ENCODE measurements around the gene NSDHL. TPM values are rescaled to one million over a fixed set of nuclear protein-coding genes. Genes with fewer than 3 reads are reported as not detected.

NSDHL gene
- polyA plus RNA-seq, 3 donors from 2014 or later = 16.5 to 44.8 (median 20.2) TPM

GRCh38 chrX:152892999-152893891, 62.4 kb downstream of the NSDHL start:
- Mint-ChIP-seq H3K27ac (no peak overlapping the region), H3K27me3 (ENCODE audit: low read depth in 3 of 3) (peaks cover 4 to 22% (median 8%) of the 10 kb centered on the region in 3 donors), H3K9me3 (no peaks in the 10 kb centered on the region), H3K4me3 (no peak overlapping the region), H3K4me1 (no peaks in the 10 kb centered on the region), H3K36me3 (no peaks in the 10 kb centered on the region)
- DNase-seq = no peak

- peaks cover 5 to 22% (median 10%) of the 10 kb centered on the region in 3 donors for H3K27me3 Mint-ChIP-seq (ENCODE audit: low read depth in 3 of 3)
- H3K4me1 Mint-ChIP-seq = no peaks in the 10 kb centered on the region
- H3K4me3 Mint-ChIP-seq = no peak overlapping the region
- no peaks in the 10 kb centered on the region for H3K36me3 Mint-ChIP-seq
- peak overlapping the region in 1 of 6 donors; percentile 18 for H3K27ac Mint-ChIP-seq
- no peak for DNase-seq
- H3K9me3 Mint-ChIP-seq = no peaks in the 10 kb centered on the region
These were observed 63.2 kb downstream of the NSDHL start for GRCh38 chrX:152893980-152894610.

- no peak for DNase-seq
- Mint-ChIP-seq H3K4me1 (no peaks in the 10 kb centered on the region), H3K27me3 (ENCODE audit: low read depth in 3 of 3) (peaks cover 7 to 23% (median 10%) of the 10 kb centered on the region in 3 donors), H3K36me3 (no peaks in the 10 kb centered on the region), H3K4me3 (no peak overlapping the region), H3K27ac (no peak overlapping the region), H3K9me3 (no peaks in the 10 kb centered on the region)
These were observed 64.3 kb downstream of the NSDHL start for GRCh38 chrX:152895121-152895520.

GRCh38 chrX:152895724-152896420, 65.0 kb downstream of the NSDHL start:
- H3K4me3 Mint-ChIP-seq = no peak overlapping the region
- H3K4me1 Mint-ChIP-seq = no peaks in the 10 kb centered on the region
- no peak for DNase-seq
- H3K27me3 Mint-ChIP-seq (ENCODE audit: low read depth in 3 of 3) = peaks cover 7 to 22% (median 10%) of the 10 kb centered on the region in 3 donors
- H3K27ac Mint-ChIP-seq = no peak overlapping the region
- H3K36me3 Mint-ChIP-seq = no peaks in the 10 kb centered on the region
- H3K9me3 Mint-ChIP-seq = no peaks in the 10 kb centered on the region

- no peak for DNase-seq
- no peaks in the 10 kb centered on the region for H3K36me3 Mint-ChIP-seq
- H3K4me1 Mint-ChIP-seq = no peaks in the 10 kb centered on the region
- no peak overlapping the region for H3K27ac Mint-ChIP-seq
- no peaks in the 10 kb centered on the region for H3K9me3 Mint-ChIP-seq
- peaks cover 7 to 20% (median 10%) of the 10 kb centered on the region in 3 donors for H3K27me3 Mint-ChIP-seq (ENCODE audit: low read depth in 3 of 3)
- peak overlapping the region in 1 of 5 donors; percentile 61 for H3K4me3 Mint-ChIP-seq
These were observed 65.6 kb downstream of the NSDHL start for GRCh38 chrX:152896450-152896849.

- Mint-ChIP-seq H3K9me3 (no peaks in the 10 kb centered on the region), H3K27ac (no peak within 1 kb of the TSS), H3K4me3 (peak within 1 kb of the TSS in 2 of 5 donors; percentile 29 to 35), H3K36me3 (no peaks in the 10 kb centered on the region), H3K4me1 (no peaks in the 10 kb centered on the region), H3K27me3 (ENCODE audit: low read depth in 3 of 3) (peaks cover 7 to 20% (median 10%) of the 10 kb centered on the region in 3 donors)
- no peak for DNase-seq
These were observed 66.6 kb downstream of the NSDHL start, which contains the start of gene ZNF185 for GRCh38 chrX:152897222-152898131. Gene ZNF185 (plus strand): TSS chrX:152898067. CDS start chrX:152914490, 16,423 bp downstream.

GRCh38 chrX:152898442-152898841, 67.6 kb downstream of the NSDHL start:
- Mint-ChIP-seq H3K27me3 (ENCODE audit: low read depth in 3 of 3) (peaks cover 7 to 21% (median 10%) of the 10 kb centered on the region in 3 donors), H3K4me1 (no peaks in the 10 kb centered on the region), H3K27ac (no peak overlapping the region), H3K4me3 (peak overlapping the region in 1 of 5 donors; percentile 29), H3K36me3 (no peaks in the 10 kb centered on the region), H3K9me3 (no peaks in the 10 kb centered on the region)
- DNase-seq = no peak

GRCh38 chrX:152899111-152899873, 68.4 kb downstream of the NSDHL start:
- no peak for DNase-seq
- no peaks in the 10 kb centered on the region for H3K4me1 Mint-ChIP-seq
- no peak overlapping the region for H3K27ac Mint-ChIP-seq
- no peak overlapping the region for H3K4me3 Mint-ChIP-seq
- peaks cover 7 to 21% (median 7%) of the 10 kb centered on the region in 3 donors for H3K27me3 Mint-ChIP-seq (ENCODE audit: low read depth in 3 of 3)
- H3K9me3 Mint-ChIP-seq = no peaks in the 10 kb centered on the region
- H3K36me3 Mint-ChIP-seq = no peaks in the 10 kb centered on the region

GRCh38 chrX:152899874-152900719, 69.2 kb downstream of the NSDHL start:
- Mint-ChIP-seq H3K4me3 (peak overlapping the region in 1 of 5 donors; percentile 18), H3K9me3 (no peaks in the 10 kb centered on the region), H3K36me3 (no peaks in the 10 kb centered on the region), H3K27me3 (ENCODE audit: low read depth in 3 of 3) (peaks cover 5 to 21% (median 7%) of the 10 kb centered on the region in 3 donors), H3K4me1 (no peaks in the 10 kb centered on the region), H3K27ac (no peak overlapping the region)
- no peak for DNase-seq

- DNase-seq = no peak
- Mint-ChIP-seq H3K4me1 (no peaks in the 10 kb centered on the region), H3K36me3 (no peaks in the 10 kb centered on the region), H3K27me3 (ENCODE audit: low read depth in 3 of 3) (peaks cover 5 to 21% (median 7%) of the 10 kb centered on the region in 3 donors), H3K9me3 (no peaks in the 10 kb centered on the region), H3K27ac (no peak overlapping the region), H3K4me3 (no peak overlapping the region)
These were observed 70.1 kb downstream of the NSDHL start for GRCh38 chrX:152900937-152901445.

GRCh38 chrX:152901816-152902501, 71.1 kb downstream of the NSDHL start:
- Mint-ChIP-seq H3K27ac (no peak overlapping the region), H3K9me3 (no peaks in the 10 kb centered on the region), H3K27me3 (ENCODE audit: low read depth in 3 of 3) (peaks cover 2 to 13% (median 6%) of the 10 kb centered on the region in 3 donors), H3K36me3 (no peaks in the 10 kb centered on the region), H3K4me3 (no peak overlapping the region), H3K4me1 (no peaks in the 10 kb centered on the region)
- no peak for DNase-seq
